GM19324 (cell line): ENCODE results near the gene SLC26A4.

Source experiments
- ATAC-seq: cut with Tn5 transposase; IDR thresholded peaks from one replicate; pipeline ENCODE4 v1.9.1; 2021; ENCODE audit warnings: mild to moderate bottlenecking, moderate library complexity; ENCODE audit not compliant: unreplicated experiment, low FRiP score

SLC26A4 gene

DNA sequence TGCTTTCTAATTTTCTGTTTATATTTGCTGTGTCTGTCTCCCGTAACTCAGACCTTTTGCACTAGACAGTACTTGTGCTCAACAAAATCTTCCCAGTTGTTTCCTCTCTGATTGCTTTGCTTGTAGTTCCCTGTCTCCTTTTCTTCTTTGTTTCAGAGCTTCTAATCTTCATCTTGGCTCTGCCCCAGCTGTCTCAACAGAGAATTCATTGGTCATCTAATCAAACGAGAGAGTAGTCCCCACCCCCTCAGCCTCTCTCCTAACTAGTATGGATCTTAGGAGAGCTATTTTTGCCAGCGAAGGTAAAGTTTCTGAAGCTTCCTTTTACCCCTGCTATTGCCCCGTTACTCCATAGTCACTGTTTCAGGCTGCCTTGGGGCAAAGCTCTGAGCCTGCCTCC lies 32.8 kb downstream of the SLC26A4 start:
- no peak for ATAC-seq

GRCh38 chr7:107694386-107694785 lies 33.8 kb downstream of the SLC26A4 start:
- ATAC-seq = no peak

- ATAC-seq = no peak
These were observed 35.8 kb downstream of the SLC26A4 start for GRCh38 chr7:107696330-107696946.

- ATAC-seq = no peak
These were observed 36.9 kb downstream of the SLC26A4 start for GRCh38 chr7:107697321-107698049.

GRCh38 chr7:107700570-107700969 lies 39.9 kb downstream of the SLC26A4 start:
- no peak for ATAC-seq

DNA sequence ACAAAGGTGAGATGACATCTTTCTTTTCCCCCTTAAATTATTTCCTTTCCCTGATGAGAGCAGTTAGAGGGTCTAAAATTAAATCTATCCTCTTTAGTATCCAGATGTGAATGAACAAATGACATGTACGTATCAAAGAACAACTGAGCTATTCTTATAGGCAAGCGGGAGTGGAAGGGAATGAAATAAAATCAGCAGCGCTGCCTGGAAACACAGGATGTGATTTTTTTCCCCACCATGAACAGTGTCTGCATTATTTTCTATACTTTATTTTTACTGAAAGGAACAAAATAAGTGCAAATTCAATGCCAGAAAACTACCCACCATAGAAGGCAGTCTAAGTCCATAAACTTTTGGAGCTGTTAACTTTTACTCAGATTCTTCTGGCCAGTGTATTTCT lies 40.6 kb downstream of the SLC26A4 start:
- no peak for ATAC-seq

DNA sequence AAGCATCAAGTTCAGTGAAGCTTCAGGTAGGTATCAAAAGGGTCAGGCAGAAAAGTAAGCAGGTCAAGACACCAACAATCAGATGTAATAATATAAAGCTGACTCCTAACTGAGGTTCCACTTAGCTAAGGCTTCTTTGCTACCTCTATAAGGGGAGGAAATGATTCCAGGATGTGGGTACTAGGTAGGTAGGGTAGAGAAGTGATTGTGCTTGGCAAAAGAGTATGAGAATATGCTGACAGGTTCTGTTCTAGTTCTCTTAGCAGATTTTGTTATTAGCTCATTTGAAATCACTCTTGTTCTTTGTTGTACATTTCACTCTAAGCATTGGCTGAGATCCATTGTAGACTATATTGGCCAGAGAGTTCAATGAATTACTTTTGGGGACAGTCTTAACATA lies 42.6 kb downstream of the SLC26A4 start:
- no peak for ATAC-seq

DNA sequence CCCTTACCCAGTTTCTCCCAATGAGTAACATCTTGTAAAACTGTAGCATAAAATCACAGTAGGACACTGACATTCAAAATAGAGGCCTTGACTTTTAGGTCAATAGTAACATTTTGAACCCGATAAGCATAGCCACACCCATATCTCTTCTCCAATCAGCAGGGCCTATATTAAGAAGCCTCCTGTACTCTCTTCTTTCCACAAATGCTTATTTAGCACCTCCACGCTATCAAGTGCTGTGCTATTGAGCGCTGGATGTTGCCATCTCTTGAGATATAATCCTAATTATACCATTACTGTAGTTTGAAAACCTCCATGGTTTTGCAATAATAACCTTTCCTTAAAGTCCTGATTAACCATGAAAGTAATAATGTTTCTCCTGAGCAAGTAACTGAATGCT lies 43.2 kb downstream of the SLC26A4 start:
- ATAC-seq = no peak

GRCh38 chr7:107708956-107709355 lies 48.3 kb downstream of the SLC26A4 start:
- no peak for ATAC-seq

GRCh38 chr7:107711301-107711700 lies 50.7 kb downstream of the SLC26A4 start:
- ATAC-seq = no peak

- no peak for ATAC-seq
These were observed 51.4 kb downstream of the SLC26A4 start for GRCh38 chr7:107712025-107712424.

DNA sequence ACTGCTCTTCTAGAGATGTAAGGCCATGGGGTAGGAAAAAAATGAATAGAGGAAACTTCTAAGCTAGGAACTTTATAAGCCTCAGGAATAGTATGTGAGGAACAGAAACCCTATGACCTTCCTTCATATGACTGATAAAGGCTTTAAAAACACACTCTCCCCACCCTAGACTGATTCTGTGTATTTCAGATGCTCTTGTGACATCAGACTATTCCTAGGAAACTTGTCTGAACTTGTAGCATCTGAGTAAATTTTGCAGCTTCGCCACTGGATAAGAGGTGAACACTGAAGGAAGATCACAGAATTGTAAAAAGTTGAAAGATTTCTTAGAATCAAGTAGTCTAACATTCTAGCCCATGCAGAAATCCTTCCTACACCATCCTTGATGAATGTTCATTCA lies 52.3 kb downstream of the SLC26A4 start:
- no peak for ATAC-seq

GRCh38 chr7:107715531-107715930 lies 54.9 kb downstream of the SLC26A4 start:
- no peak for ATAC-seq

- ATAC-seq = no peak
These were observed 58.0 kb downstream of the SLC26A4 start for GRCh38 chr7:107718456-107719193.

DNA sequence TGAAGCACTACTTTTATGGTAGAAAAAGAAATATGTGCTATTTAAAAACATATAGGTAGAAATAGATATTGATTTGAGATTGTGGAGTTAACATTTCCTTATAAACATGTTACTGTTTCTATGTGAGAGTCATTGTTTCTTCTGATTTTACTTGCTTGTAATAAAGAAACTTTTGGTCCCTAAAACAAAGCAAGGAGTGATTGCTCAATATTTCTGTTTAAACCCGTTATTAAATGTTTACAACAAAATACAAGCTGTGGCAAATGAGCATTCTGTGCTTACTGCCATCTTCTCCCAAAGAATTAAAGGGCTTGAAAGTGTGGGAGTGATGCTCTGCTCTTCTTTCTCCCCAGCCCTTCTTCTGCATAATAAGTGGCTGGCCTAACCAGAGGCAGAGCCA lies 60.7 kb downstream of the SLC26A4 start:
- no peak for ATAC-seq

DNA sequence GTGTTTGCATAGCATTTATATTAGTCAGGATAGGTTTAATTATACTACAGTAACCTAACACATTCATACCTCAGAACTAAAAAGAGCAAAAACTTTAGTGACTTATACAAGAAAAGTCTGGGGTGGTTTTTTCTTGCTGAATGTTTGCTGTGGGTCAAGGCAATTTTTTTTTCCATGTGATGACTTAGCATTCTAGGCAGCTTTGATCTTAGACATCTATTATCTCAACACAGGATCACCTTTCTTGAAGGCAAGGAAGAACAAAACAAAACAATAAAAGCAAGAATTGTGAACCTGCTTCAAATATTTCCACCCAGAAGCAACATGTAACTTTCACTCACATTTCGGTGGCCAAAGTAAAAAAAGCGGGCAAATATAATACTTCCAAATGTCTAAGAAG lies 62.6 kb downstream of the SLC26A4 start:
- no peak for ATAC-seq

GRCh38 chr7:107725138-107725740 lies 64.6 kb downstream of the SLC26A4 start:
- ATAC-seq = no peak

GRCh38 chr7:107726356-107727130 lies 65.9 kb downstream of the SLC26A4 start:
- ATAC-seq = no peak

- no peak for ATAC-seq
These were observed 67.6 kb downstream of the SLC26A4 start for GRCh38 chr7:107728276-107728675.
